ENCODE results near the gene TRIM47.

DNA sequence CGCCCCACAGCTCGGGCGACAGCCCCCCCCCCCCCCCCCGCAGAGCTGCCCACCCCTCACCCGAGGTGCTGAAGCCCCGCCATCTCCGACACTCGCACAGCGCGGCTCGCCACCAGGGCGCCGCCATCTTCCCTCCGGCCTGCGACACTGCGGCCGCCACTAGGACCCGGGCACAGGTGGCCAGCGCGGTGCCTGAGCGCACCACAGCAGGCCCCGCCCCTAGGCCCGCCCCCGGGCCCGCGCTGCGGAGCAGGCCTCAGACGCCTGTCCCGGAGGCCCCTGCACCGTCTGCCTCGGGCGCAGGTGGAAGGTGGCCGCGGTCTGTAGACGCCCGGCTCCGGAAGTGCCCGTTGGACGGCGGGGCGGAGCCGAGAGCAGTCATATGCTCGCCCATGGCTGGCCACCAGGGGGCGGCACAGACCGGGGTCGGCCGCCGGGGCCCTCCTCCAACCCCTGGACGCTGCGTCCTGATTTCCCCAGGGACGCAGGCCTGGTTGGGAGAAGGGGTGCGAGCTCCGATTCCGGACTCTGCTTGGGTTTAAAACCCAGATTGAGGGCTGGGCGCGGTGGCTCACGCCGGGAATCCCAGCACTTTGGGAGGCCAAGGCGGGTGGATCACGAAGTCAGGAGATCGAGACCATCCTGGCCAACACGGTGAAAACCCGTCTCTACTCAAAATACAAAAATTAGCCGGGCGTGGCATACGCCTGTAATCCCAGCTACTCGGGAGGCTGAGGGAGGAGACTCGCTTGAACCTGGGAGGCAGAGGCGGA is 26.6 kb upstream of the TRIM47 start, which contains the start of gene MRPL38:
- TF ChIP-seq CTCF (conservative IDR thresholded peaks at IDR 0.05; ENCODE audit: low read length) = peak; percentile 95
- TF ChIP-seq EZH2phosphoT487 (IDR thresholded peaks at IDR 0.05; ENCODE audit: borderline replicate concordance, low read depth, low read length) = no peak
